Motor neuron (in vitro differentiated cells): ENCODE results near the gene SIL1. TPM values are rescaled to one million over a fixed set of nuclear protein-coding genes. Genes with fewer than 3 reads are reported as not detected.

Source experiments
- ATAC-seq, 8 experiments: fragments of 200-7000 bp; cut with Tn5 transposase; replicated peaks in 6 of 8; 2 replicates each; pipeline ENCODE4 v1.8.0; 2021; ENCODE audit warnings: mild to moderate bottlenecking in 8 of 8, moderate library complexity in 8 of 8
- H3K27ac ChIP-seq, 2 donors: fragments of 250-450 bp; sonication (Bioruptor Pico); 2 replicates each; pipeline ENCODE4 v1.9.0; 2021; ENCODE audit warnings: antibody characterized with exemption in 2 of 2, mild to moderate bottlenecking in 2 of 2, moderate library complexity in 1 of 2
- H3K4me1 ChIP-seq, 2 donors: fragments of 250-450 bp; sonication (Bioruptor Pico); replicated peaks in 1 of 2; 2 replicates each; pipeline ENCODE4 v1.6.1; 2021; ENCODE audit warnings: antibody characterized with exemption in 2 of 2, mild to moderate bottlenecking in 2 of 2, moderate library complexity in 1 of 2
- H3K4me3 ChIP-seq, 5 donors: fragments of 250-450 bp; sonication (Bioruptor Pico); 2 replicates each; pipeline ENCODE4 v1.9.0; 2021; ENCODE audit warnings: antibody characterized with exemption in 5 of 5, mild to moderate bottlenecking in 5 of 5, moderate library complexity in 4 of 5
- WGBS, 10 experiments: fragments of 450-650 bp; shearing (Covaris generic); methylation state at CpG; one replicate each; pipeline ENCODE4 v1.0.0; 2022; 5-methylcytosine and 5-hydroxymethylcytosine counted together
- in situ Hi-C, 9 experiments: fragments of 400-800 bp; cut with MboI; loops; one replicate each; pipeline ENCODE4 v1.15.0; 2021; ENCODE audit warnings: low sequenced_read_pairs in 9 of 9, low pct_unique_long_range_greater_than_20kb in 2 of 9; ENCODE audit not compliant: unreplicated experiment in 9 of 9
- total RNA-seq, 8 experiments: library from RNA; unstranded; fragments of 300-600 nt; gene quantifications; 2 replicates each; pipeline versions ENCODE4 v1.2.3 to v1.2.4, GENCODE V29; 2022

The SIL1 gene
- total RNA-seq, 8 experiments from 2014 or later, result 16.4 to 196 (median 54.6) TPM

DNA sequence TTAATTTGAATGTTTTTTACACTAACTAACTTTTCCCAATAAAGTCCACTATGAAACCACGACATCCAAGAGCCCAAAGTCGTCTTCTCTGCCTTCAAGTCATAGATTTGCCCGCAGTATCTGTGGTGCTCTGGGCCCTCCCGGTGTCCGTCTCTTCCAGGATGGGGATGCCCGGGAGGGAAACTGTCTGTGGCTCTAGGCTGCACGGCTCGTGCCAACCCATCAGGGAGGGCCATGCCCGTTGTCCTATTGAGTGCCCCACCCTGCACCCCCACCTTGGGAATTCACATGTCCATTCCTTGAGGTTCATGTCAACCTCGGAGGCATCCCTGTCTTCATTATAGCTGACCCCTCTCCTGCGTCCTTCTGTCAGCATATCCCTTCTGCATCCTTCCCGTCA lies 263.2 kb downstream of the SIL1 start:
- H3K4me3 ChIP-seq, result no peak overlapping the region
- peaks cover 3 to 7% of the 10 kb centered on the region in 2 donors for H3K4me1 ChIP-seq
- H3K27ac ChIP-seq, result no peak overlapping the region
- in situ Hi-C loops, result loop anchor here in 1 of 9 experiments (25.0 kb wide), 1 partner anchor 327 kb away; no protein-coding TSS in a partner anchor
- ATAC-seq, result peak in 1 of 8 experiments; percentile 16
- WGBS, 10 experiments, result 84 to 100% (median 97%) methylated on average over 2 to 9 of the region's 12 CpGs; no CpG with 5 or more reads in 3 of the 10 experiments

- no peak overlapping the region for H3K27ac ChIP-seq
- no peak for ATAC-seq
- H3K4me1 ChIP-seq, result peaks cover 3 to 7% of the 10 kb centered on the region in 2 donors
- in situ Hi-C loops, result loop anchor here in 1 of 9 experiments (25.0 kb wide), 1 partner anchor 329 kb away; no protein-coding TSS in a partner anchor
- no peak overlapping the region for H3K4me3 ChIP-seq
- 86 to 100% (median 95%) methylated on average over 2 to 9 of the region's 18 CpGs; no CpG with 5 or more reads in 2 of the 10 experiments for WGBS, 10 experiments
Measured at GRCh38 chr5:138933522-138934290, 264.5 kb downstream of the SIL1 start.

GRCh38 chr5:138932171-138932810 lies 265.9 kb downstream of the SIL1 start:
- WGBS, 10 experiments, result 80 to 100% (median 94%) methylated on average over 1 to 10 of the region's 20 CpGs; no CpG with 5 or more reads in 2 of the 10 experiments
- ATAC-seq, result peak in 1 of 8 experiments; percentile 7
- no peaks in the 10 kb centered on the region for H3K4me1 ChIP-seq
- H3K4me3 ChIP-seq, result no peak overlapping the region
- no peak overlapping the region for H3K27ac ChIP-seq
- in situ Hi-C loops, result loop anchor here in 1 of 9 experiments (25.0 kb wide), 1 partner anchor 330 kb away; no protein-coding TSS in a partner anchor

- H3K4me3 ChIP-seq, result no peak overlapping the region
- no peak for ATAC-seq
- in situ Hi-C loops, result loop anchor here in 1 of 9 experiments (25.0 kb wide), 1 partner anchor 332 kb away; no protein-coding TSS in a partner anchor
- no peaks in the 10 kb centered on the region for H3K4me1 ChIP-seq
- WGBS, 10 experiments, result 50 to 96% (median 85%) methylated on average over 2 to 6 of the region's 10 CpGs; no CpG with 5 or more reads in 3 of the 10 experiments
- no peak overlapping the region for H3K27ac ChIP-seq
Measured at GRCh38 chr5:138930371-138931097, 267.6 kb downstream of the SIL1 start.

DNA sequence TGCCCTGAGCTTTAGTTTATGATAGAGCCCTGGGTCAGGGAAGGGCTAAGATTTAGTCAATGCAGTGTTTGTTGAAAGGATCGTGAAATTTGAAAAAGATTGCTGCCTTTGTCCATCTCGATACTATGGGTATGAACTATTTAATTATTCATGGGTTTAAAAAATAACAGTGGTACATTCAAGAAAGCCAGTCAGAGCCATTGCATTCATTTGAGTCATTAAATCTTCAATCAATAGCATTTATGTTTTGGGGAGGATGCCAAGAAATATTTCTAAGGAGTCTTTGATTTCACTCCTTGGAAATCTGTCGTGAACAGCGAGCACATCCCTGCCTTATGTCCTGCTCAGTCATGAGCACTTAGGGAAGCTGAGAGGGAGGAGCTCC lies 268.6 kb downstream of the SIL1 start:
- Histone ChIP-seq H3K27ac (no peak overlapping the region), H3K4me3 (no peak overlapping the region), H3K4me1 (no peaks in the 10 kb centered on the region)
- ATAC-seq, result no peak
- WGBS, 10 experiments, result 64 to 100% (median 93%) methylated on average over 1 to 4 of the region's 4 CpGs; no CpG with 5 or more reads in 1 of the 10 experiments
- in situ Hi-C loops, result loop anchor here in 1 of 9 experiments (25.0 kb wide), 1 partner anchor 333 kb away; no protein-coding TSS in a partner anchor

- Histone ChIP-seq H3K27ac (no peak overlapping the region), H3K4me1 (no peaks in the 10 kb centered on the region), H3K4me3 (no peak overlapping the region)
- whole genome bisulfite sequencing, 10 experiments, result 83 to 97% methylated on average over 1 to 6 of the region's 7 CpGs; no CpG with 5 or more reads in 8 of the 10 experiments
- in situ Hi-C loops, result loop anchor here in 1 of 9 experiments (25.0 kb wide), 1 partner anchor 334 kb away; no protein-coding TSS in a partner anchor
- peak in 1 of 8 experiments; percentile 51 for ATAC-seq
Measured at GRCh38 chr5:138927979-138928378, 270.2 kb downstream of the SIL1 start.

DNA sequence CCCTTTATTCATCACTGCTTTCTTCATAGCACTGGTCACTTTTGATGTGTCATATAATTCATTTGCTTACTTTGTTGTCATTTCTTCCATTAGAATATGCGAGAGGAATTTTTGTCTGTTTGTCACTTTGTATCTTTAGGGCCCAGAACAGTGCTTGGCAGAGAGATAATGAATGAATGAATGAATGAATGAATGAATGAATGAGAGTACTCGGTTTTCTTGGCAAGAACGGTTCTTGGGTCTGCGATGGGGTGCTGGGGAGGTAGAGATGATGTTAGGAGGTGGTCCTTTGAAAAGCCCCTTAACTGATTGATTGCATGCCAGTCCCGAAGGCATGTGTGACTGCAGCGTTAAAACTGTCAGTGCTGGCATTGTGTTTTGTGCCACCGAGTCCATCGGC lies 270.6 kb downstream of the SIL1 start:
- Histone ChIP-seq H3K4me3 (no peak overlapping the region), H3K4me1 (no peaks in the 10 kb centered on the region), H3K27ac (no peak overlapping the region)
- no peak for ATAC-seq
- in situ Hi-C loops, result loop anchor here in 1 of 9 experiments (25.0 kb wide), 1 partner anchor 335 kb away; no protein-coding TSS in a partner anchor
- WGBS, 10 experiments, result 59 to 100% (median 88%) methylated on average over 1 to 6 of the region's 8 CpGs; no CpG with 5 or more reads in 3 of the 10 experiments

DNA sequence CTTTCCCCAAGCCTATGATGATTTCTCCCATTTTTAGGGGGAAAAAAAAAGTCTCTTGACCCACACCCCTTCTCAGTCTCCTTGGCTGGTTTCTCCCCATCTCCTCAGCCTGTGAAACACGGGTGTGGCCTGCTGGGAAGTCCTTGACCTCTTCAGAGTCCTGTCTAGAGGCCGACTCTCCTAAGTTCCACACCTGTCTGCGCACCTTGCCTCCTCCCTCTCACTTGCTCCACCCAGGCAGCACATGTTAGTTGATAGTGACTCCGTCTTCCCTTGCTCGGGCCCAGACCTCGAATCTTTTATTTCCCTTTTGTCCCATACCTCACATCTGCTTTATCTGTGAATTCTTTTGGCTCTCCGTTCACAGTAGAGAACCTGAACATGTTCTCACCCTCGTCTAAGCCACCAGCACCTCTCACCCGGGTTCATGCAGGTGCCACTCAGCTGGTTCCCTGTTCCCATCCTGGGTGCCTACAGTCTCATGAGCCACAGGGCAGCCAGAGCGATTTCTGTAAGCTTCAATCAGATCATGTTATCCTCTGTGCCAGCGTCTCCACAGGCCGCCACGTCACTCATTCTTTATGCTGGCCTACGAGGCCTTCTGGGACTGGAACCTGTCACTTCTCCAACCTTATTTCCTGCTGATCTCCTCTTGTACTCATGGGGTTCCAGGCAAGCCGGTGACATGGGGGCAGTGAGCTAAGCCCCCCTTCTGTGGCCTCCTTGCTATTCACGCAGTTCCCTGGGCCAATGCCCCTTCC lies 271.3 kb downstream of the SIL1 start:
- H3K4me1 ChIP-seq, result no peaks in the 10 kb centered on the region
- no peak for ATAC-seq
- in situ Hi-C loops, result loop anchor here in 1 of 9 experiments (25.0 kb wide), 1 partner anchor 335 kb away; no protein-coding TSS in a partner anchor
- H3K27ac ChIP-seq, result no peak overlapping the region
- no peak overlapping the region for H3K4me3 ChIP-seq
- 87 to 100% (median 100%) methylated on average over 1 to 11 of the region's 16 CpGs; no CpG with 5 or more reads in 3 of the 10 experiments for WGBS, 10 experiments

DNA sequence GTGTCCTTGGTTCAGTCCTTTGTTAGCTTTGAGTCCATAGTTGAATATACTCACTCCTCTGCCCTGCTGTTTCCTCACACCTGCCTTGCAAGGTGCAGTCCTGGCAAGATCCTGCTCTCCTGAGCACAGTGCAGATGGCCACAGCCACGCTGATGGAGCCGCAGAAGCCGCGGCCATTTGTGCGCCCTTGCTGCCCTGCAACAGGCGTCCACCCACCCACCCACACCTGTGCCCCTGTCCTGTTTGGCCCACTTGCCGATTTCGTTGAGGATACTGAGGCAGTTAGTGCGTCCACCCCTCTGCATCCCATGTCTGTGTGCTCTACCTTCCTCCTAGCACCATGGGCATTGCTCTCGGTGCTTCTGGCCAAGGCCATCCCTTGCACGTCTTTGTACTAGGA lies 271.9 kb downstream of the SIL1 start:
- WGBS, 10 experiments, result 85 to 100% (median 100%) methylated on average over 1 to 8 of the region's 11 CpGs; no CpG with 5 or more reads in 6 of the 10 experiments
- Histone ChIP-seq H3K4me3 (no peak overlapping the region), H3K4me1 (no peaks in the 10 kb centered on the region), H3K27ac (no peak overlapping the region)
- no peak for ATAC-seq
- in situ Hi-C loops, result loop anchor here in 1 of 9 experiments (25.0 kb wide), 1 partner anchor 336 kb away; no protein-coding TSS in a partner anchor

DNA sequence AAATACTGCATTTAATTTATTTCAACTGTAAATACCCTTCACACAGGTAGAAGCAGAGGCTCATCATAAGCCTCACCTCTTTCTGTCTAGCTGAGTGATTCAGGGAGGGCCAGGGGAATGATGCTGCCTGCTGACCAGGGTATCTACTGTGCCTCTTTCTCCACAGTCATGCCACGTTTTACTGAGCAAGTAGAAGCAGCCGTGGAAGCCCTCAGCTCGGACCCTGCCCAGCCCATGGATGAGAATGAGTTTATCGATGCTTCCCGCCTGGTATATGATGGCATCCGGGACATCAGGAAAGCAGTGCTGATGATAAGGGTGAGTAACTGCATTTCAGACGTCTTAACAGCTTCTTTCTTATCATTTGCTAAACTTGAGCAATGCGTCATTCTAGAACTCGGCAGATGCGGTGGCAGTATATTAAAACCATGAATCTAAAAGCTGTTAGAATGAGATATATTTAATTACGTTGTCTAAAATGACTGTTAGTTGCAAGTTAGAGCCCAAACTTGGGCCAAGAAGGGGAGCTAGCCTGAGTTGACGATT lies 273.0 kb downstream of the SIL1 start:
- 90 to 100% (median 96%) methylated on average over 1 to 12 of the region's 12 CpGs for WGBS, 10 experiments
- in situ Hi-C loops, result loop anchor here in 1 of 9 experiments (25.0 kb wide), 1 partner anchor 337 kb away; no protein-coding TSS in a partner anchor

DNA sequence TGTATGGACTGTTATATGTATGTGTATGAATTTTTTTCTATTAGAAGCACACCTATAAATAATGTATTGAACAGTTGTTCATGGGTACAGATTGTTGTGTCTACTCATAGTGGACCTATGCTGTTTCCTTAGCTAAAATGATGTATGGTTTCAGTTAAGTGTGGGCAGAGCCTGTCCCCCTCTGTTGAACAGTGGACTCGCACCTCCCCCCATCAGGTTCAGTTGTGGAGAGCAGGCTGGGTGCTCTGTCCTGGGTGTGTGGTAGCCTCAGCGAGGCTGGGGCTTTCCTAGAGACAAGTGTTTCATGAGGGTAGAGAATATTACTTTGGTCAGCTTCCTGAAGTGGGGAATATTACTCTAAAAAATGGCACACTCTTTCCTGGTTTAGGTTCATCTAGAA lies 275.7 kb downstream of the SIL1 start:
- Histone ChIP-seq H3K4me3 (no peak overlapping the region), H3K4me1 (peaks cover 4 to 8% of the 10 kb centered on the region in 2 donors), H3K27ac (no peak overlapping the region)
- WGBS, 10 experiments, result 57 to 100% (median 95%) methylated on average over 1 to 2 of the region's 2 CpGs; no CpG with 5 or more reads in 4 of the 10 experiments
- ATAC-seq, result no peak
- in situ Hi-C loops, result loop anchor here in 1 of 9 experiments (25.0 kb wide), 1 partner anchor 285 kb away; no protein-coding TSS in a partner anchor

More for the DNA sequence above, 273.0 kb downstream of the SIL1 start:
- Histone ChIP-seq H3K27ac (no peak overlapping the region), H3K4me1 (peaks cover 3 to 4% of the 10 kb centered on the region in 2 donors), H3K4me3 (no peak overlapping the region)
- no peak for ATAC-seq
